ENCODE measurements around the gene C14orf180.

DNA sequence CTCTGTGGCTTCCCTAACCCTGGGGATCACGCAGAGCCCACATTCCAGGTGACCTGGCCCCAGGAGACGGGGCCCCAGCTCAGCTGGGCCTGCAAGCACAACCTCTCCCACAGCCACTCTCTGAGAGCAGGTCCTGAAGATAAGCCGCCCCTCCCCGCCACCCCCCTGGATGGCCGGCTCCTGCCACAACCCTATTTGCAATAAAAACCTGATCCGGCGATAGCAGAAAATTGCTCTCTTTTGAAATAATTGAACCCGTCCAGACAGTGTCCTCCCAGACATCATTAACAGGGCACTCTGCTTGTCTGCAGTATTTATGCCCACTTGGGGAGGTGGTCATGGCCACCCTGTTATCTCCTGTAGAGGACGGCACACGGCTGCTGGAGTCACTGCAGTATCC is 5.0 kb downstream of the C14orf180 start:
- TF ChIP-seq, protein P1, sequence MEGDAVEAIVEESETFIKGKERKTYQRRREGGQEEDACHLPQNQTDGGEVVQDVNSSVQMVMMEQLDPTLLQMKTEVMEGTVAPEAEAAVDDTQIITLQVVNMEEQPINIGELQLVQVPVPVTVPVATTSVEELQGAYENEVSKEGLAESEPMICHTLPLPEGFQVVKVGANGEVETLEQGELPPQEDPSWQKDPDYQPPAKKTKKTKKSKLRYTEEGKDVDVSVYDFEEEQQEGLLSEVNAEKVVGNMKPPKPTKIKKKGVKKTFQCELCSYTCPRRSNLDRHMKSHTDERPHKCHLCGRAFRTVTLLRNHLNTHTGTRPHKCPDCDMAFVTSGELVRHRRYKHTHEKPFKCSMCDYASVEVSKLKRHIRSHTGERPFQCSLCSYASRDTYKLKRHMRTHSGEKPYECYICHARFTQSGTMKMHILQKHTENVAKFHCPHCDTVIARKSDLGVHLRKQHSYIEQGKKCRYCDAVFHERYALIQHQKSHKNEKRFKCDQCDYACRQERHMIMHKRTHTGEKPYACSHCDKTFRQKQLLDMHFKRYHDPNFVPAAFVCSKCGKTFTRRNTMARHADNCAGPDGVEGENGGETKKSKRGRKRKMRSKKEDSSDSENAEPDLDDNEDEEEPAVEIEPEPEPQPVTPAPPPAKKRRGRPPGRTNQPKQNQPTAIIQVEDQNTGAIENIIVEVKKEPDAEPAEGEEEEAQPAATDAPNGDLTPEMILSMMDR (IDR thresholded peaks at IDR 0.05; ENCODE audit: insufficient read depth, low read length, poor library complexity, severe bottlenecking), result no peak
- no peak for TF ChIP-seq EZH2phosphoT487 (conservative IDR thresholded peaks at IDR 0.05; ENCODE audit: low read length)

Data from SU-DHL-6 (cell line).